ENCODE results near the gene DNAL1. TPM values are rescaled to one million over a fixed set of nuclear protein-coding genes. Genes with fewer than 3 reads are reported as not detected.

DNAL1 gene
- total and polyA plus RNA-seq, 2 experiments from 2014 or later = 5.9 to 16.7 TPM

- H3K9me2 ChIP-seq (ENCODE audit: insufficient read depth) = no peaks in the 10 kb centered on the region
- H2AFZ ChIP-seq = no peak overlapping the region
- H4K20me1 ChIP-seq (ENCODE audit: insufficient read depth) = peaks cover 38% of the 10 kb centered on the region
- in situ Hi-C loops (cut with MboI) = no loop called here
- no peaks in the 10 kb centered on the region for H3K9me3 ChIP-seq (ENCODE audit: low read depth)
- no peaks in the 10 kb centered on the region for H3K36me3 ChIP-seq (ENCODE audit: low read depth)
- no peak overlapping the region for H3K4me2 ChIP-seq (ENCODE audit: unreplicated experiment)
- DNase-seq = no peak
- H3K4me1 ChIP-seq (ENCODE audit: insufficient read depth) = peaks cover 40% of the 10 kb centered on the region
- peaks cover 100% of the 10 kb centered on the region for H3K79me2 ChIP-seq (ENCODE audit: insufficient read depth)
- TF ChIP-seq EZH2 (IDR thresholded peaks at IDR 0.05; ENCODE audit: insufficient read depth, poor library complexity, severe bottlenecking) (no peak), EZH2phosphoT487 (IDR thresholded peaks at IDR 0.05; ENCODE audit: insufficient read depth, low read depth) (no peak)
- no peak overlapping the region for H3K27ac ChIP-seq
- no peak overlapping the region for H3K4me3 ChIP-seq
- WGBS, 2 experiments (ENCODE audit: low coverage in 1 of 2, low lambda C conversion rate in 2 of 2, missing lambda C conversion rate in 2 of 2) = 75 to 79% methylated on average over 8 to 9 of the region's 9 CpGs
- no peak overlapping the region for H3K9ac ChIP-seq
- peaks cover 12% of the 10 kb centered on the region; the same call in 1 of the 2 replicates for H3F3A ChIP-seq (ENCODE audit: insufficient read depth)
- no peaks in the 10 kb centered on the region for H3K27me3 ChIP-seq (replicated peaks; ENCODE audit: insufficient read depth)
These were observed 102.8 kb downstream of the DNAL1 start for GRCh38 chr14:73747379-73748211.

- TF ChIP-seq EZH2phosphoT487 (IDR thresholded peaks at IDR 0.05; ENCODE audit: insufficient read depth, low read depth) (no peak), EZH2 (IDR thresholded peaks at IDR 0.05; ENCODE audit: insufficient read depth, poor library complexity, severe bottlenecking) (no peak)
- Histone ChIP-seq H4K20me1 (ENCODE audit: insufficient read depth) (peaks cover 32% of the 10 kb centered on the region), H3K4me3 (no peak overlapping the region), H3K36me3 (ENCODE audit: low read depth) (no peaks in the 10 kb centered on the region), H3K4me1 (ENCODE audit: insufficient read depth) (peaks cover 42% of the 10 kb centered on the region), H3K79me2 (ENCODE audit: insufficient read depth) (peaks cover 100% of the 10 kb centered on the region), H3K4me2 (ENCODE audit: unreplicated experiment) (no peak overlapping the region), H3K9ac (no peak overlapping the region), H3K9me3 (ENCODE audit: low read depth) (no peaks in the 10 kb centered on the region), H3F3A (ENCODE audit: insufficient read depth) (peaks cover 24% of the 10 kb centered on the region), H3K9me2 (ENCODE audit: insufficient read depth) (no peaks in the 10 kb centered on the region), H3K27me3 (replicated peaks; ENCODE audit: insufficient read depth) (no peaks in the 10 kb centered on the region), H3K27ac (no peak overlapping the region), H2AFZ (no peak overlapping the region)
- WGBS, 2 experiments (ENCODE audit: low coverage in 1 of 2, low lambda C conversion rate in 2 of 2, missing lambda C conversion rate in 2 of 2) = 68 to 72% methylated on average over 6 of the region's 6 CpGs
- DNase-seq = no peak
- in situ Hi-C loops (cut with MboI) = no loop called here
These were observed 104.1 kb downstream of the DNAL1 start for GRCh38 chr14:73748858-73749357.

GRCh38 chr14:73749706-73750530 lies 105.1 kb downstream of the DNAL1 start:
- H3K27me3 ChIP-seq (replicated peaks; ENCODE audit: insufficient read depth) = no peaks in the 10 kb centered on the region
- H4K20me1 ChIP-seq (ENCODE audit: insufficient read depth) = peaks cover 32% of the 10 kb centered on the region
- in situ Hi-C loops (cut with MboI) = no loop called here
- no peak overlapping the region for H3K4me3 ChIP-seq
- no peak for TF ChIP-seq EZH2phosphoT487 (IDR thresholded peaks at IDR 0.05; ENCODE audit: insufficient read depth, low read depth)
- TF ChIP-seq EZH2 (IDR thresholded peaks at IDR 0.05; ENCODE audit: insufficient read depth, poor library complexity, severe bottlenecking) = no peak
- no peak overlapping the region for H3K4me2 ChIP-seq (ENCODE audit: unreplicated experiment)
- H3K9me3 ChIP-seq (ENCODE audit: low read depth) = no peaks in the 10 kb centered on the region
- no peaks in the 10 kb centered on the region for H3K36me3 ChIP-seq (ENCODE audit: low read depth)
- peaks cover 30% of the 10 kb centered on the region for H3F3A ChIP-seq (ENCODE audit: insufficient read depth)
- WGBS, 2 experiments (ENCODE audit: low coverage in 1 of 2, low lambda C conversion rate in 2 of 2, missing lambda C conversion rate in 2 of 2) = 33 to 40% methylated on average over 11 of the region's 11 CpGs
- H3K4me1 ChIP-seq (ENCODE audit: insufficient read depth) = peaks cover 44% of the 10 kb centered on the region
- peaks cover 100% of the 10 kb centered on the region for H3K79me2 ChIP-seq (ENCODE audit: insufficient read depth)
- no peak for DNase-seq
- H3K9ac ChIP-seq = no peak overlapping the region
- H2AFZ ChIP-seq = no peak overlapping the region
- no peak overlapping the region for H3K27ac ChIP-seq
- H3K9me2 ChIP-seq (ENCODE audit: insufficient read depth) = no peaks in the 10 kb centered on the region

- Histone ChIP-seq H3K27me3 (replicated peaks; ENCODE audit: insufficient read depth) (no peaks in the 10 kb centered on the region), H4K20me1 (ENCODE audit: insufficient read depth) (peaks cover 32% of the 10 kb centered on the region), H3F3A (ENCODE audit: insufficient read depth) (peaks cover 34% of the 10 kb centered on the region), H3K9me3 (ENCODE audit: low read depth) (no peaks in the 10 kb centered on the region), H3K27ac (no peak overlapping the region), H3K9ac (no peak overlapping the region), H3K4me2 (ENCODE audit: unreplicated experiment) (no peak overlapping the region), H2AFZ (no peak overlapping the region), H3K9me2 (ENCODE audit: insufficient read depth) (no peaks in the 10 kb centered on the region), H3K36me3 (ENCODE audit: low read depth) (no peaks in the 10 kb centered on the region), H3K4me3 (no peak overlapping the region), H3K4me1 (ENCODE audit: insufficient read depth) (peaks cover 46% of the 10 kb centered on the region), H3K79me2 (ENCODE audit: insufficient read depth) (peaks cover 100% of the 10 kb centered on the region)
- TF ChIP-seq EZH2 (IDR thresholded peaks at IDR 0.05; ENCODE audit: insufficient read depth, poor library complexity, severe bottlenecking) (no peak), EZH2phosphoT487 (IDR thresholded peaks at IDR 0.05; ENCODE audit: insufficient read depth, low read depth) (no peak)
- in situ Hi-C loops (cut with MboI) = no loop called here
- 48 to 53% methylated on average over 3 of the region's 3 CpGs for WGBS, 2 experiments (ENCODE audit: low coverage in 1 of 2, low lambda C conversion rate in 2 of 2, missing lambda C conversion rate in 2 of 2)
- DNase-seq = no peak
These were observed 105.7 kb downstream of the DNAL1 start for GRCh38 chr14:73750531-73750901.
